NCI-H69 (cell line): ENCODE results near the gene ICAM5.
A peak's percentile ranks its signal among the peaks of the same experiment; 100 is the strongest.

Experiments used
- DNase-seq: peaks from one replicate; lab custom pipeline; 2025; lab: John Stamatoyannopoulos, UW

The ICAM5 gene

GRCh38 chr19:10291554-10292205 lies 1.9 kb downstream of the ICAM5 start:
- DNase-seq: no peak

- peak; percentile 80 for DNase-seq
Measured at GRCh38 chr19:10292206-10292788, 2.5 kb downstream of the ICAM5 start.

GRCh38 chr19:10292789-10293636 lies 3.3 kb downstream of the ICAM5 start:
- no peak for DNase-seq

GRCh38 chr19:10293637-10294367 lies 4.0 kb downstream of the ICAM5 start:
- DNase-seq: no peak

GRCh38 chr19:10294368-10294697 lies 4.6 kb downstream of the ICAM5 start:
- DNase-seq: no peak

- no peak for DNase-seq
Measured at GRCh38 chr19:10295305-10295846, 5.6 kb downstream of the ICAM5 start.

- DNase-seq: peak; percentile 20
Measured at GRCh38 chr19:10295847-10296591, 6.3 kb downstream of the ICAM5 start.

- DNase-seq: peak; percentile 29
Measured at GRCh38 chr19:10299545-10300458, 10.1 kb downstream of the ICAM5 start.

GRCh38 chr19:10305139-10305806 lies 15.5 kb downstream of the ICAM5 start:
- no peak for DNase-seq

GRCh38 chr19:10306327-10306726 lies 16.6 kb downstream of the ICAM5 start:
- DNase-seq: no peak

- DNase-seq: no peak
Measured at GRCh38 chr19:10309423-10309822, 19.7 kb downstream of the ICAM5 start, which contains the start of gene ZGLP1. ZGLP1 (minus strand) TSS chr19:10309815.

GRCh38 chr19:10315335-10316214 lies 25.8 kb downstream of the ICAM5 start, which contains the start of gene FDX2:
FDX2 (minus strand) TSS chr19:10316015; CDS start chr19:10315996, 19 bp downstream.
- DNase-seq: peak; percentile 96

GRCh38 chr19:10316229-10317044 lies 26.7 kb downstream of the ICAM5 start:
- DNase-seq: peak; percentile 51

- DNase-seq: no peak
Measured at GRCh38 chr19:10317045-10317856, 27.5 kb downstream of the ICAM5 start.

- DNase-seq: no peak
Measured at GRCh38 chr19:10317857-10318462, 28.2 kb downstream of the ICAM5 start.
